ENCODE measurements around the gene RFC4.

Gene RFC4

DNA sequence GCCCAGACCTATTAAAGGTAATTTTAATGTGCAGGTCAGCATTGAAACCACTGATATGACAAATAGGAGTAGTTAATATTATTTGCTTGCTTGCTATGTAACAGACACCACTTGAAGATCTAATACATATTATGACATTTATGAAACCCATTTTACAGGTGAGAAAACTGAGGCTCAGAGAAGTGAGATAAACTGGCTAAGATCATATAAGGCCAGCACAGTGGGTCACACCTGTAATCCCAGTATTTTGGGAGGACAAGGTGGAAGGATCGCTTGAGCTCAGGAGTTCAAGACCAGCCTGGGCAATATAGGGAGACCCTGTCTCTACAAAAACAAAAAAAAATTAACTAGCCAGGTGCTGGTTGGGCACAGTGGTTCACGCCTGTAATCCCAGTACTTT, 56.0 kb downstream of the RFC4 start:
- DNase-seq (ENCODE audit: low read depth in 2 of 2): no peak

DNA sequence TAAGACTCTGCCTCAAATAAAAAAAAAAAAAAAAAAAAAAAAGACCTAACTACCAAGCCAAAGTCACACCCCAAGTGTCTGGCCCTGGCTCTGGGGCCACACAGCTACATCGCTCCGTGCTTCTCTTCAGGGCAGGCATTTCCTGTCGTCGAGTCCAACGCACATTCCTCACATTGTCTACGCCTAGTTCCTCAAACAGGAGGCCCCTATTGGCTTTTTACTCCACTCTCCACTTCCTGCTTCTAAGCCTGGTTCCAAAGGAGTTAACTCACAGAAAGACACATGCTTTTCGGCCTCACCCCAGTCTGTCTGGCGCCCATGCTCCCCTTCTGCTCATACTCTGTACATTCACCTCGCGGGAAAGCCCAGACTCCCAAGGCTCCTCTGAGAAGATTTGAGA, 60.3 kb downstream of the RFC4 start:
- no peak for DNase-seq (ENCODE audit: low read depth in 2 of 2)

DNA sequence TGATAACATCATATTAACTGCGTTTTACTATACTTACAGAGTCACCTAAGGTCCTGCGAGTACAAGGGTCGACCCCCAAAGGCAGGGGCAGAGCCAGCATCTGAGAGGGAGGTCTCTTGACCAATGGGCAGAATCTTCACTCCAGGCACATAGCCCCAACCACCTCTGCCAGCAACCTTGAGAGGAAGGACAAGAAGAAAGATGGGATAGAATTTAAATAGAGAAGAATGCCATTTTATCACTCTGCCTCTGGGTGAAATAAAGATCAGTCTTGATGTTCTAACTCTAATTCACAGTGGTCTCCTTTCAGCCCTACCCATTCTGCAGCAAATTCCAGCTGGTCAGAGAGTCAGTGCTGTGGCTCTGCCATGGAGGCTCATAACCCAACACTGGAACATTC, 62.6 kb downstream of the RFC4 start:
- no peak for DNase-seq (ENCODE audit: low read depth in 2 of 2)

DNA sequence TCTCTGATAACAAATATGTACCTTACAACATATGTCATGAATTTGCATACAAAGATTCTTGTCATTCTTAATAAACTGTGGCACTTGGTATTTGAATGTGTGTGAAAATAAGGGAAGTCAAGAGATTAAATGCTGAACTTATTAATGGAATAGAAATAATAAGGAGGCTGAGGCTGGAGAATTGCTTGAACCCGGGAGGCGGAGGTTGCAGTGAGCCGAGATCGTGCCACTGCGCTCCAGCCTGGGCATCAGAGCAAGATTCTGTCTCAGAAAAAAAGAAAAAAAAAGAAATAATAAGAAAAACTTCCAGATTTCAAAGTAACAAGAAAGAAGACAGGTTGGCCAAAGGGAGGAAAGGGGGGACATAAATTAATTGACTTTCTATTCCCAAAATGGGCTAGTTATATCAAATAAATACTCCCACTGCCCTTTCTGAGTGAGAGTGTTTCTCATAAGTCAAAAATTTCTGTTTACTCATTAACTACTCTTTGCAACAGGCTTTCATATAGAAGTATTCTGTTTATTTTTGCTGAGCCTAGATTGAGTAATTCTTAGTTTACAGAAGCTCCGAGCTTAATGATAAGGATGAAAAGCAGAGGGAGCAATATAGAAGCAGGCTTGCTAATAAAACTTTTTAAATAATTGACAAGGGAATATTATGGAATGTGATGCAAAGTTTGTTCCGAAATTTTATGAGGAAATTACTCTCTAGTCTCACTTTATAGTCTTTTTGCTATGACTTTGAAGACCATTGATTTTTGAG, 63.5 kb downstream of the RFC4 start:
- DNase-seq (ENCODE audit: low read depth in 2 of 2): no peak
